PC-9 (cell line): ENCODE measurements around the gene DPM2.

Experiments used
- EZH2 ChIP-seq: fragments of 200-600 bp; sonication (generic); IDR thresholded peaks from 2 replicates; pipeline ENCODE4 v1.8.0; 2017; ENCODE audit warnings: antibody characterized with exemption, low read depth
- TF ChIP-seq, protein P1 (sequence below): fragments of 200-600 bp; sonication (generic); conservative IDR thresholded peaks from 2 replicates; pipeline ENCODE4 v1.6.1; 2017; ENCODE audit warnings: mixed run types, antibody characterized with exemption, mild to moderate bottlenecking, moderate library complexity

GRCh38 chr9:127973169-127974000 lies 35.7 kb upstream of the DPM2 start:
- TF ChIP-seq, protein P1, sequence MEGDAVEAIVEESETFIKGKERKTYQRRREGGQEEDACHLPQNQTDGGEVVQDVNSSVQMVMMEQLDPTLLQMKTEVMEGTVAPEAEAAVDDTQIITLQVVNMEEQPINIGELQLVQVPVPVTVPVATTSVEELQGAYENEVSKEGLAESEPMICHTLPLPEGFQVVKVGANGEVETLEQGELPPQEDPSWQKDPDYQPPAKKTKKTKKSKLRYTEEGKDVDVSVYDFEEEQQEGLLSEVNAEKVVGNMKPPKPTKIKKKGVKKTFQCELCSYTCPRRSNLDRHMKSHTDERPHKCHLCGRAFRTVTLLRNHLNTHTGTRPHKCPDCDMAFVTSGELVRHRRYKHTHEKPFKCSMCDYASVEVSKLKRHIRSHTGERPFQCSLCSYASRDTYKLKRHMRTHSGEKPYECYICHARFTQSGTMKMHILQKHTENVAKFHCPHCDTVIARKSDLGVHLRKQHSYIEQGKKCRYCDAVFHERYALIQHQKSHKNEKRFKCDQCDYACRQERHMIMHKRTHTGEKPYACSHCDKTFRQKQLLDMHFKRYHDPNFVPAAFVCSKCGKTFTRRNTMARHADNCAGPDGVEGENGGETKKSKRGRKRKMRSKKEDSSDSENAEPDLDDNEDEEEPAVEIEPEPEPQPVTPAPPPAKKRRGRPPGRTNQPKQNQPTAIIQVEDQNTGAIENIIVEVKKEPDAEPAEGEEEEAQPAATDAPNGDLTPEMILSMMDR, result no peak
- TF ChIP-seq EZH2, result no peak
